Subcutaneous abdominal adipose tissue (tissue), 5 donors: ENCODE data around the gene EPN3.
A peak's percentile ranks its signal among the peaks of the same experiment; 100 is the strongest.

ENCODE experiments used
- H3K27ac ChIP-seq: one replicate; pipeline ENCODE4 v1.7.0; 2013; ENCODE audit warnings: low read depth, mild to moderate bottlenecking, inconsistent platforms, low read length, moderate library complexity
- H3K27me3 ChIP-seq, 5 donors: one replicate each; pipeline ENCODE4 v1.7.0; 2013; ENCODE audit warnings: low read length in 5 of 5, inconsistent platforms in 1 of 5; ENCODE audit not compliant: control insufficient read depth in 5 of 5, insufficient read depth in 4 of 5
- H3K36me3 ChIP-seq, 5 donors: one replicate each; pipeline ENCODE4 v1.7.0; 2013; ENCODE audit warnings: low read length in 5 of 5; ENCODE audit not compliant: control insufficient read depth in 5 of 5, insufficient read depth in 5 of 5
- H3K4me1 ChIP-seq, 5 donors: one replicate each; pipeline ENCODE4 v1.7.0; 2013; ENCODE audit warnings: low read length in 5 of 5, mild to moderate bottlenecking in 3 of 5, moderate library complexity in 1 of 5; ENCODE audit not compliant: control insufficient read depth in 5 of 5, insufficient read depth in 5 of 5
- H3K4me3 ChIP-seq, 5 donors: one replicate each; pipeline ENCODE4 v1.7.0; 2013; ENCODE audit warnings: low read length in 5 of 5, low read depth in 1 of 5
- H3K9ac ChIP-seq, 5 donors: one replicate each; pipeline ENCODE4 v1.7.0; 2013; ENCODE audit warnings: low read length in 5 of 5, mild to moderate bottlenecking in 4 of 5, moderate library complexity in 3 of 5
- H3K9me3 ChIP-seq, 5 donors: one replicate each; pipeline ENCODE4 v1.7.0; 2013; ENCODE audit warnings: low read length in 5 of 5; ENCODE audit not compliant: control insufficient read depth in 5 of 5
- donor health status: healthy.
- donor health status: healthy.
- donor health status: healthy.
- donor health status: healthy.
- donor health status: healthy.

The EPN3 gene

GRCh38 chr17:50547736-50548083 lies 15.2 kb downstream of the EPN3 start:
- H3K9ac ChIP-seq: peak overlapping the region in 4 of 5 donors; percentile 66 to 79 (median 74)
- no peak overlapping the region for H3K27ac ChIP-seq

GRCh38 chr17:50548831-50549230 lies 16.3 kb downstream of the EPN3 start:
- Histone ChIP-seq H3K9ac (no peak overlapping the region), H3K4me1 (peaks cover 6 to 16% (median 12%) of the 10 kb centered on the region in 5 donors), H3K27me3 (no peaks in the 10 kb centered on the region), H3K9me3 (no peaks in the 10 kb centered on the region), H3K4me3 (no peak overlapping the region), H3K27ac (no peak overlapping the region), H3K36me3 (peaks cover 0 to 16% (median 2%) of the 10 kb centered on the region in 5 donors)

More at GRCh38 chr17:50547736-50548083, 15.2 kb downstream of the EPN3 start:
- Histone ChIP-seq H3K4me3 (peak overlapping the region in 4 of 5 donors; percentile 66 to 73 (median 72)), H3K9me3 (no peaks in the 10 kb centered on the region), H3K4me1 (peaks cover 6 to 18% (median 13%) of the 10 kb centered on the region in 5 donors), H3K27me3 (no peaks in the 10 kb centered on the region), H3K36me3 (peaks cover 0 to 16% (median 2%) of the 10 kb centered on the region in 5 donors)

- no peak overlapping the region for H3K4me3 ChIP-seq
- no peak overlapping the region for H3K27ac ChIP-seq
- H3K36me3 ChIP-seq: peaks cover 0 to 18% (median 2%) of the 10 kb centered on the region in 5 donors
- no peak overlapping the region for H3K9ac ChIP-seq
- no peaks in the 10 kb centered on the region for H3K9me3 ChIP-seq
- peaks cover 6 to 16% (median 12%) of the 10 kb centered on the region in 5 donors for H3K4me1 ChIP-seq
- no peaks in the 10 kb centered on the region for H3K27me3 ChIP-seq
Measured at GRCh38 chr17:50549256-50549941, 16.9 kb downstream of the EPN3 start.

DNA sequence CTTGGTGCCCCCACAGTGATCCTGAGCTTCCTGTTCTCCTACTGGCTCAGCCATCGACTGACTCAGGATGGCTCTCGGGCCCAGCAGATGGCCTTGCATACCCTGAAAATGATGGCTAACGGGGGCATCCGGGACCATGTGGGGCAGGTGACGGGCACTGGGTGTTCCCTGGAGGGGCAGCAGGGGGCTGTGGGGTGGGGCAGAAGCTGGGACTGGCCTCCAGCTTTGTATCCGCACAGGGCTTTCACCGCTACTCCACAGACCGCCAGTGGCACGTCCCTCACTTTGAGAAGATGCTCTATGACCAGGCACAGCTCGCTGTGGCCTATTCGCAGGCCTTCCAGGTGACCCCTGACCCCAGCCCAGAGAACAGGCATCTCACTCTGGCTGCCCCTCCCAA lies 17.4 kb downstream of the EPN3 start:
- Histone ChIP-seq H3K9me3 (no peaks in the 10 kb centered on the region), H3K27ac (no peak overlapping the region), H3K36me3 (peaks cover 0 to 22% (median 2%) of the 10 kb centered on the region in 5 donors), H3K27me3 (no peaks in the 10 kb centered on the region), H3K4me1 (peaks cover 6 to 16% (median 12%) of the 10 kb centered on the region in 5 donors), H3K9ac (no peak overlapping the region), H3K4me3 (no peak overlapping the region)

- Histone ChIP-seq H3K27ac (no peak overlapping the region), H3K4me1 (peaks cover 6 to 16% (median 12%) of the 10 kb centered on the region in 5 donors), H3K27me3 (no peaks in the 10 kb centered on the region), H3K9ac (no peak overlapping the region), H3K36me3 (peaks cover 0 to 30% (median 10%) of the 10 kb centered on the region in 5 donors), H3K4me3 (no peak overlapping the region), H3K9me3 (no peaks in the 10 kb centered on the region)
Measured at GRCh38 chr17:50550661-50551432, 18.3 kb downstream of the EPN3 start.

GRCh38 chr17:50551433-50551815 lies 18.9 kb downstream of the EPN3 start:
- H3K9me3 ChIP-seq: no peaks in the 10 kb centered on the region
- peaks cover 6 to 16% (median 11%) of the 10 kb centered on the region in 5 donors for H3K4me1 ChIP-seq
- no peak overlapping the region for H3K4me3 ChIP-seq
- H3K27me3 ChIP-seq: no peaks in the 10 kb centered on the region
- H3K36me3 ChIP-seq: peaks cover 0 to 30% (median 14%) of the 10 kb centered on the region in 5 donors
- H3K27ac ChIP-seq: no peak overlapping the region
- no peak overlapping the region for H3K9ac ChIP-seq

GRCh38 chr17:50551884-50552283 lies 19.3 kb downstream of the EPN3 start:
- H3K36me3 ChIP-seq: peaks cover 0 to 30% (median 14%) of the 10 kb centered on the region in 5 donors
- peaks cover 4 to 13% (median 7%) of the 10 kb centered on the region in 5 donors for H3K4me1 ChIP-seq
- no peak overlapping the region for H3K27ac ChIP-seq
- peaks cover 0 to 4% (median under 1%) of the 10 kb centered on the region in 5 donors for H3K27me3 ChIP-seq
- no peak overlapping the region for H3K9ac ChIP-seq
- H3K4me3 ChIP-seq: no peak overlapping the region
- H3K9me3 ChIP-seq: no peaks in the 10 kb centered on the region

- no peak overlapping the region for H3K9ac ChIP-seq
- H3K4me3 ChIP-seq: no peak overlapping the region
- H3K4me1 ChIP-seq: peaks cover 0 to 15% (median 9%) of the 10 kb centered on the region in 5 donors
- no peak overlapping the region for H3K27ac ChIP-seq
- no peaks in the 10 kb centered on the region for H3K9me3 ChIP-seq
- peaks cover 0 to 26% (median 14%) of the 10 kb centered on the region in 5 donors for H3K36me3 ChIP-seq
- H3K27me3 ChIP-seq: peaks cover 10 to 24% (median 17%) of the 10 kb centered on the region in 5 donors
Measured at GRCh38 chr17:50554201-50554600, 21.7 kb downstream of the EPN3 start.

- peaks cover 15 to 39% (median 25%) of the 10 kb centered on the region in 5 donors for H3K27me3 ChIP-seq
- no peak overlapping the region for H3K9ac ChIP-seq
- H3K27ac ChIP-seq: no peak overlapping the region
- peaks cover 0 to 14% (median 11%) of the 10 kb centered on the region in 5 donors for H3K36me3 ChIP-seq
- H3K9me3 ChIP-seq: no peaks in the 10 kb centered on the region
- peaks cover 0 to 30% (median 26%) of the 10 kb centered on the region in 5 donors for H3K4me1 ChIP-seq
- no peak overlapping the region for H3K4me3 ChIP-seq
Measured at GRCh38 chr17:50556803-50557202, 24.3 kb downstream of the EPN3 start.

DNA sequence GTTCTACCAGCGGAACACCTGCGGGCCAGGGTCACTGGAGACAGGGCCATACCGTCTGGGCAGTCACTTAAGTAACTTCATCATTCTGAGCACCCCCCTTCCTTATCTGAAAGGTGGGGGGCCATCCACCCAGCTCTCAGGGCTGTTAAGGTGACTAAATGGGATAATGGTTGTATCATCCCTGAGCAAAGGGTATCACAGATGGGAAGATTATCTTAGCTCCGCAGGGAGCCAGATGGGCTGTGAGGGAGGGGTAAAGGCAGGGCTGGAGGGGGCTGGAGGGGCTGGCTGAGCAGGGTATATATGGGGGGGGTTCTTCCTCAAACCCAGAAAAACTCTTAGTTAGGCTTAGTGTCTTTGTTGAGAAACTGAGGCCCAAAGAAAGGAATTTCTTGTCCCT lies 25.1 kb downstream of the EPN3 start:
- H3K36me3 ChIP-seq: peaks cover 0 to 14% (median 11%) of the 10 kb centered on the region in 5 donors
- peaks cover 0 to 34% (median 26%) of the 10 kb centered on the region in 5 donors for H3K4me1 ChIP-seq
- H3K4me3 ChIP-seq: no peak overlapping the region
- peaks cover 20 to 45% (median 31%) of the 10 kb centered on the region in 5 donors for H3K27me3 ChIP-seq
- no peak overlapping the region for H3K9ac ChIP-seq
- no peak overlapping the region for H3K27ac ChIP-seq
- no peaks in the 10 kb centered on the region for H3K9me3 ChIP-seq
